Adrenal gland (tissue), 12 donors: ENCODE results near the gene RTL10. TPM values are rescaled to one million over a fixed set of nuclear protein-coding genes. Genes with fewer than 3 reads are reported as not detected.
A peak's percentile ranks its signal among the peaks of the same experiment; 100 is the strongest.

ENCODE experiments used
- DNase-seq, 7 donors: peaks; one replicate each; pipeline ENCODE4 v3.0.0-alpha.2; 2019 to 2020
- H3K27ac ChIP-seq, 5 donors: fragments of 200-600 bp; sonication (generic) in 4 of 5; 1 replicate in 3 of 5; 2 replicates in 2 of 5; pipeline versions ENCODE4 v1.5.1 to v1.8.0; 2016 to 2020; ENCODE audit warnings: mild to moderate bottlenecking in 1 of 5
- H3K27me3 ChIP-seq: fragments of 200-600 bp; 2 replicates; pipeline ENCODE4 v1.8.0; 2021
- H3K36me3 ChIP-seq, 2 donors: fragments of 200-600 bp; replicated peaks in 1 of 2; 1 replicate in 1 of 2; 2 replicates in 1 of 2; pipeline versions ENCODE4 v1.5.1 to v1.8.0; 2018 to 2022
- H3K4me1 ChIP-seq, 2 donors: fragments of 200-600 bp; replicated peaks in 1 of 2; 1 replicate in 1 of 2; 2 replicates in 1 of 2; pipeline versions ENCODE4 v1.5.1 to v1.8.0; 2018 to 2021
- H3K4me3 ChIP-seq, 4 donors: fragments of 200-600 bp; sonication (generic) in 3 of 4; one replicate each; pipeline ENCODE4 v1.5.1; 2016 to 2018
- H3K9me3 ChIP-seq, 3 donors: fragments of 200-600 bp; sonication (generic) in 1 of 3; replicated peaks in 1 of 3; 1 replicate in 2 of 3; 2 replicates in 1 of 3; pipeline versions ENCODE4 v1.5.1 to v1.8.0; 2016 to 2021
- CTCF ChIP-seq, 6 experiments: fragments of 450-650 bp in 4 of 6; fragments of 200-600 bp in 2 of 6; sonication (generic) in 1 of 6; IDR thresholded peaks; 1 replicate in 5 of 6; 2 replicates in 1 of 6; pipeline versions ENCODE4 v1.5.1 to v1.8.0; 2016 to 2021; ENCODE audit warnings: antibody characterized with exemption in 6 of 6, mild to moderate bottlenecking in 2 of 6, moderate library complexity in 1 of 6
- POLR2A ChIP-seq, 2 donors: fragments of 450-650 bp; IDR thresholded peaks; one replicate each; pipeline ENCODE4 v1.6.1; 2017; ENCODE audit warnings: antibody characterized with exemption in 2 of 2, mild to moderate bottlenecking in 2 of 2, moderate library complexity in 1 of 2
- WGBS, 4 donors: extraction: QIAGEN DNeasy Blood & Tissue Kit in 2 of 4; methylation state at CpG; one replicate each; pipeline versions ENCODE4 v1.1.5 to v1.1.7; 2013 to 2017; 5-methylcytosine and 5-hydroxymethylcytosine counted together
- intact Hi-C, 2 donors: fragments of 100-400 bp; cut with DNase I; formaldehyde crosslinking; loops; one replicate each; pipeline versions ENCODE4 v1.14.1 to v1.15.0; 2022 to 2023
- polyA plus RNA-seq, 3 donors: library from polyadenylated mRNA; stranded (reverse); fragments of 200-250 nt in 2 of 3; fragments of 350-450 nt in 1 of 3; fragmentation: Illumina TruSeq in 1 of 3; extraction: RNeasy Lipid Tissue Mini Kit (QIAGEN cat#74804) in 1 of 3; gene quantifications; one replicate each; pipeline ENCODE4 v1.2.3, GENCODE V29; 2013 to 2014
- total RNA-seq, 9 donors: library from RNA; depleted of rRNA in 4 of 9; stranded (reverse); fragments of >200 nt in 4 of 9; fragments of 120-200 nt in 1 of 9; fragmentation: NEBNext Ultra II Directional in 1 of 9; extraction: Animal tissue kit (Norgen Biotek cat#: 25700) in 1 of 9; gene quantifications; one replicate each; pipeline versions ENCODE4 v1.1.0 to v1.2.4, GENCODE V29; 2013 to 2023
- donor health status: healthy with polysubstance abuse.
- donor health status: Bipolar disorder and iron deficiency.
- donor health status: DM: yes; HTN: yes; CAD: no.
- donor health status: DM: no; HTN: no; CAD: no.
- donor health status: DM: no; HTN: no; CAD: no.
- donor health status: DM: yes; HTN: yes; CAD: no.

RTL10 gene
- total and polyA plus RNA-seq, 12 donors: 5.5 to 17.5 (median 11.7) TPM

DNA sequence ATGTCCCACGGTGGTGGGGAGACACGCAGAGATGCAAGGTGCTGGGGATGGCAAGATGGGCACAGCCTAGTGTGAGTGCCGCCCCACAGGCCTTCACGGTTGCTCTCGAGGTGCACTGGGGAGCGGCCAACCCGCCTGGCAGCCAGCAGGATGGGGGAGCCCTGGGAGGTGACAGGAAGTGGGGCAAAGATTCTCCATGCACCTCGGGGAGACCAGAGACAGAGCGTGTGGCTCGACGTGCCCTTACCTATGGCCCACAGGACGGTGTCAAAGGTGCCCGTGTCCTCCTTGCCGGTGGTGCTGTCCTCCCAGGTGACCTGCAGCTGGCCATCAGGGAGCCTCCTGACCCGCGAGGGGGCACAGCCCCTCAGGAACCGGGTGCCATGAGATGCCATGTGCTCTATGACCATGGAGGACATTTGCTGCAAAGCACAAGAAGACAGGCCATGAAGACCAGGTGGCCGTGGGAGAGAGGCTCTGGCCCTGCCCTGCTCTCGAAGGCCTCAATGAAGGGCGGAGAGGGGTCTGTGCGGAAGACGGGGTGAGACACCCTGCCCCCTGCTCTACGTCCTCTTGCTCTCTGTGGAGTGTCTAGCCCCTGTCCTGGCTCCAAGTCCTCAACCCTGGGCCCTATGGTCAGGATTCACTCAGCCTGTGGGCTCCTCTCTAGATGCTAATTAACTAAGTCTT, 40.6 kb upstream of the RTL10 start:
- H3K27me3 ChIP-seq: no peaks in the 10 kb centered on the region
- no peak overlapping the region for H3K4me3 ChIP-seq
- WGBS, 4 donors: 92 to 95% (median 94%) methylated on average over 16 to 23 of the region's 23 CpGs
- intact Hi-C loops: no loop called here
- H3K36me3 ChIP-seq: peaks cover 0 to 17% of the 10 kb centered on the region in 2 donors
- no peak for DNase-seq
- H3K4me1 ChIP-seq: no peaks in the 10 kb centered on the region
- no peak for TF ChIP-seq CTCF (IDR thresholded peaks at IDR 0.05)
- no peak for TF ChIP-seq POLR2A (IDR thresholded peaks at IDR 0.05)
- H3K27ac ChIP-seq: no peak overlapping the region
- no peaks in the 10 kb centered on the region for H3K9me3 ChIP-seq

DNA sequence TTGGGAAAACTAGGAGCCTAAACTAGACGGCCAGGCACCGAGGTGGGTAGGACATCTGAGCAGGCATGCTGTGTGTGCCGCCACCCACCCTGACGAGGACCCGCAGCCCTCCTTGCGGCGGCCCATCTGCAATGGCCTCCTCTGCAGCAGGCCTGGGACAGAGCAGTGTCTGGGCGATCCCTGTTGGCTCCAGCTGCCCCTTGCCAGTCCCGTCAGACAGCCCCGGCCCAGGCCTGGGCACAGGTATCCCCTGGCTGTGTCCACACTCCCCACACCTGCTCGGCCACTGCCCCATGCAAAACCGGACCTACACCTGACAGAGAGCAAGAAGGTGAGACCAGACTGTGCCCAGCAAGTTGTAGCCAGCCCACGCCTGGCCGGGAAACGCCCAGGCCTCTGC, 38.7 kb upstream of the RTL10 start:
- Histone ChIP-seq H3K4me3 (no peak overlapping the region), H3K27ac (no peak overlapping the region), H3K4me1 (no peaks in the 10 kb centered on the region), H3K36me3 (peaks cover 0 to 14% of the 10 kb centered on the region in 2 donors), H3K27me3 (no peaks in the 10 kb centered on the region), H3K9me3 (no peaks in the 10 kb centered on the region)
- intact Hi-C loops: no loop called here
- no peak for TF ChIP-seq CTCF (IDR thresholded peaks at IDR 0.05)
- TF ChIP-seq POLR2A (IDR thresholded peaks at IDR 0.05): no peak
- no peak for DNase-seq
- WGBS, 4 donors: 90 to 93% (median 93%) methylated on average over 15 of the region's 15 CpGs; no CpG with 5 or more reads in 1 of the 4 donors

DNA sequence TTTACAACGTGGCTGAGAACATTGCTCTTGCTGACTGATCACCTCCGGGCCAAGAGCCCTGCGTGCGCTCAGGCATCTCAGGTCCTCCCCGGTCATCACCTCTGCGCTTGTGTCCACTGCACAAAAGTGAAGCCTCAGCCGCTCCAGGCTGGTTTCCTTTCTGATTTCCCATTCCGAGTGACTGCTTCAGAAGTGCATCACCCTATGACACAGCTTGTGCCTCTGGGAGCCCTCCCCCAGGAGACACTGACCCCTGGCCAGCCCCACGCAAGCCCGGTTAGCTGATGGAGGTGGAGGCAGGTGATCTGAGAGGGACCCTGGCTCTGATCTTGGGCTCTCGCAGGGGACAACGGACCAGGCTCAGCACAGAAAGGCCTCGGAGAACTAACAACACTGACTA, 38.3 kb upstream of the RTL10 start:
- Histone ChIP-seq H3K4me1 (no peaks in the 10 kb centered on the region), H3K27ac (no peak overlapping the region), H3K27me3 (no peaks in the 10 kb centered on the region), H3K4me3 (no peak overlapping the region), H3K9me3 (no peaks in the 10 kb centered on the region), H3K36me3 (peaks cover 0 to 10% of the 10 kb centered on the region in 2 donors)
- DNase-seq: no peak
- WGBS, 4 donors: 85 to 92% (median 88%) methylated on average over 9 to 13 of the region's 13 CpGs
- intact Hi-C loops: no loop called here
- TF ChIP-seq CTCF (IDR thresholded peaks at IDR 0.05) (no peak), POLR2A (IDR thresholded peaks at IDR 0.05) (no peak)

DNA sequence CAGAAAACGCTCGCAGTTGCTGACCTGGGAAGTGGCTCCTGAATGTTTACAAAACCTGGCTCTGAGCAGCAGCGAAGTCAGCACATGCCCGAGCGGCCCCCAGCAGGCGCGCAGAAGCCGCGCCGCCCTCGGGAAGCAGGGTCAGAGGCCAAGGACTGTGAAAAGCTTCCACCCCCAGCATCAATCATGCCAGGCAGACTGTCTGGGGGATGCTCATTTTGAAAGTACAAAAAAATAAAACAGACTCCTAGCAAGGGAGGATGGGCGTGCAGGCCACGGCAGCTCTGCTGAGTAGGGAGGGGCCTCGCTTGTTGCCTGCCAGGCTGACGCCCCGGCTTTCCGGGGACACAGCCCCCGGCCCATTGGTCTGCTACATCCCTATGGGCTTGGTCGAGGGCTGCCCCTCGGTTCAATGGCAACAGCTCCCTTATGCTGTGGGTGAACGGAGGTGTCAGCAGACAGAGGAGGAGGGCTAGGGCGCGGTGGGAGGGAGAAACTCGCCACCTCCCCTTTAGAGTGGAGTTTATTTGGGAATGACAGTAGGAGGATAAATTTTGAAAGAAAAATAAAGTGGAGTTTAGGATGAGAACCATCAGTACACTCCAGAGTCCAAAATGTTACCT, 37.7 kb upstream of the RTL10 start:
- TF ChIP-seq POLR2A (IDR thresholded peaks at IDR 0.05) (no peak), CTCF (IDR thresholded peaks at IDR 0.05) (no peak)
- Histone ChIP-seq H3K4me3 (no peak overlapping the region), H3K4me1 (no peaks in the 10 kb centered on the region), H3K27ac (peak overlapping the region in 1 of 5 donors; percentile 40), H3K27me3 (no peaks in the 10 kb centered on the region), H3K36me3 (peaks cover 0 to 8% of the 10 kb centered on the region in 2 donors), H3K9me3 (no peaks in the 10 kb centered on the region)
- DNase-seq: no peak
- 61 to 64% (median 62%) methylated on average over 22 to 24 of the region's 24 CpGs for WGBS, 4 donors
- intact Hi-C loops: no loop called here
